Measurements from ENCODE around the gene GPR153. TPM values are rescaled to one million over a fixed set of nuclear protein-coding genes. Genes with fewer than 3 reads are reported as not detected.

Gene GPR153
- total RNA-seq, 3 donors from 2014 or later, result 20.2 to 28.3 (median 20.4) TPM

DNA sequence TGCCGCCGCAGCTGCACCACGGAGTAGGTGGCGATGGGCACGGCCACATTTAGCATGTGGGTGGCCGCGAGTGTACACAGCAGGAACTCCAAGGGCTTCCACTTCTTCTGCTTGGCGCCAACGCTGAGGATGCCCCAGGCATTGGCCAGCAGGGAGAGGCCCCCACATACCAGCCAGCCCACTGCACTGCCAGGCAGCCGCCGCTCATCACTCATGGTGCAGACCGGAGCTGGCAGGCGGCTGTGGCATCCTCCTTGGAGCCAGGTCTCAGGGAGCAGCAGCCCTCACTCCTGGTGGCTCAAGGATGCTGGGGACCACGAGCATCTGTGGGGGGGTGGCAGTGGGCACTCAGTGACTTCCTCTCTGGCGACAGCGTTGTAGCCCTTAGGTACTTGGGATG is 6.2 kb downstream of the GPR153 start:
- intact Hi-C loops (cut with DNase I, micrococcal nuclease), result no loop called here
- H3K4me1 ChIP-seq (ENCODE audit: low read depth), result peaks cover 9% of the 10 kb centered on the region
- no peaks in the 10 kb centered on the region for H3K36me3 ChIP-seq (ENCODE audit: low read depth)
- TF ChIP-seq CTCF (IDR thresholded peaks at IDR 0.05), result no peak
- H3K9me3 ChIP-seq, result no peaks in the 10 kb centered on the region
- DNase-seq, result no peak
- ATAC-seq, result no peak
- no peak overlapping the region for H3K4me3 ChIP-seq

GRCh38 chr1:6253380-6253779 is 7.5 kb downstream of the GPR153 start:
- ATAC-seq (no peak), DNase-seq (no peak)
- Histone ChIP-seq H3K9me3 (no peaks in the 10 kb centered on the region), H3K4me3 (no peak overlapping the region), H3K36me3 (ENCODE audit: low read depth) (no peaks in the 10 kb centered on the region), H3K4me1 (ENCODE audit: low read depth) (no peaks in the 10 kb centered on the region)
- no peak for TF ChIP-seq CTCF (IDR thresholded peaks at IDR 0.05)
- intact Hi-C loops (cut with DNase I, micrococcal nuclease), result no loop called here

DNA sequence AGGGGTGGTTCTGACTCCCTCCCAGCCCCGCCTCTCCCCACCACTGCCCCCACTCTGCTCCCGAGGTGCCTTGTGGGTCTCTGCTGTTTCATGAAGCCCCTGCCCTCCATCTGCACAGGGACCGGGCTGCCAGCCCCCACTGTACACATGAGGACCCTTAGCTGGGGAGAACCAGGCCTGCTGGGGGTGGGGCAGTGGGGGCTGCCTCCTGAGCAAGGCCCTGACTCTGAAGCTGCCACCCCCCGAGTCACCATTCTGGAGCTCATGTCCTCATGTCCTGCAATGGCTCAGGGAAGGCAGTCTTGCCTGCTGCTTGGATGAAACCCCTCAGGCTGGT is 8.6 kb downstream of the GPR153 start:
- Histone ChIP-seq H3K9me3 (no peaks in the 10 kb centered on the region), H3K4me3 (no peak overlapping the region), H3K4me1 (ENCODE audit: low read depth) (no peaks in the 10 kb centered on the region), H3K36me3 (ENCODE audit: low read depth) (no peaks in the 10 kb centered on the region)
- ATAC-seq (no peak), DNase-seq (peak in 1 of 3 donors; percentile 33)
- no peak for TF ChIP-seq CTCF (IDR thresholded peaks at IDR 0.05)
- intact Hi-C loops (cut with DNase I, micrococcal nuclease), result no loop called here

DNA sequence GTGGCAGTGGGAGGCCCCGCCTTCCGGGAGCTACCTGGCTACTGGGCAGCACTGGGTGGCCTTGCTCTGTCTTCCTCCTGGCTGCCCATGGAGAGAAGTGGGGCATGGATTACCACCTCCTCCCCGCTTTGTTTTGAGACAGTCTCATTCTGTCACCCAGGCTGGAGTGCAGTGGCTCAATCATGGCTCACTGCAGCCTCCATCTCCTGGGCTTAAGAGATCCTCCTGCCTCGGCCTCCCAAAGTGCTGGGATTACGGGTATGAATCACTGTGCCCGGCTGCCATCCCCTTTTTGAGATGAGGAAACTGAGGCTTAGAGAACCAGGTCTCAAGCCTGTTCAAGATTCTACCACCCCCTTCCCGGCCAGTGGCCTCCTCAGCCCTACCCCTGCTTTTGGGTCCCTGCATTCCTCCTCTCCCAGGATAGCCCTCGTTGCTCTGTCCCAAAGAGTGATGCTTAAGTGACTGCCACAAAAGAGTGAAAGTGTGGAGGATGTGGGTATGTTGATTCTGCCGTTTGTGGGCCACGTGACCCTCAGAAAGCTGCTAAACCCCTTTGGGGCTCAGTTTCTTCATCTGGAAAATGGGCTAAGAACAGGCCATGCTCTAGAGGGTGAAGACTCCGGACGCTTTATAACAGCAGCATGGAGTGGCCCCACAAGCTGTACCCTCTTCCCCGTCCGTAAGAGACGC is 9.1 kb downstream of the GPR153 start:
- Histone ChIP-seq H3K9me3 (no peaks in the 10 kb centered on the region), H3K4me3 (no peak overlapping the region), H3K36me3 (ENCODE audit: low read depth) (no peaks in the 10 kb centered on the region), H3K4me1 (ENCODE audit: low read depth) (no peaks in the 10 kb centered on the region)
- intact Hi-C loops (cut with DNase I, micrococcal nuclease), result no loop called here
- ATAC-seq (no peak), DNase-seq (no peak)
- TF ChIP-seq CTCF (IDR thresholded peaks at IDR 0.05), result no peak

- no peak for TF ChIP-seq CTCF (IDR thresholded peaks at IDR 0.05)
- intact Hi-C loops (cut with DNase I, micrococcal nuclease), result no loop called here
- Histone ChIP-seq H3K4me1 (ENCODE audit: low read depth) (no peaks in the 10 kb centered on the region), H3K36me3 (ENCODE audit: low read depth) (no peaks in the 10 kb centered on the region), H3K9me3 (no peaks in the 10 kb centered on the region), H3K4me3 (no peak overlapping the region)
- no peak for DNase-seq
- no peak for ATAC-seq
These were observed 9.7 kb downstream of the GPR153 start for GRCh38 chr1:6251233-6251632.

Data from mucosa of descending colon (tissue), 3 donors.